Cardiac septum (tissue), 1 donor: Measurements from ENCODE around the gene IRF2BPL. TPM values are rescaled to one million over a fixed set of nuclear protein-coding genes. Genes with fewer than 3 reads are reported as not detected.

Experiments
- DNase-seq: peaks from one replicate; pipeline ENCODE4 v3.0.0-alpha.2; 2020; ENCODE audit warnings: low spot score
- intact Hi-C: fragments of 100-400 bp; cut with DNase I; formaldehyde crosslinking; loops from one replicate; pipeline ENCODE4 v1.14.0; 2022
- total RNA-seq: library from RNA; stranded (reverse); fragmentation: NEBNext Ultra II Directional; extraction: Animal tissue kit (Norgen Biotek cat#: 25700); gene quantifications from one replicate; pipeline ENCODE4 v1.2.1, GENCODE V29; 2021
- donor health status: DM: no; HTN: no; CAD: no.

The IRF2BPL gene
- total RNA-seq, 1 donor from 2014 or later, result 46.0 TPM

GRCh38 chr14:77000340-77001270 is 27.9 kb downstream of the IRF2BPL start:
- no peak for DNase-seq
- intact Hi-C loops, result loop anchor here (5.0 kb wide), 1 partner anchor 33 kb away; no protein-coding TSS in a partner anchor

GRCh38 chr14:76998910-76999309 is 29.6 kb downstream of the IRF2BPL start:
- DNase-seq, result no peak
- intact Hi-C loops, result no loop called here

- intact Hi-C loops, result no loop called here
- no peak for DNase-seq
Observed at GRCh38 chr14:76997257-76997970, 31.1 kb downstream of the IRF2BPL start.

GRCh38 chr14:76996563-76997146 is 31.9 kb downstream of the IRF2BPL start:
- intact Hi-C loops, result no loop called here
- no peak for DNase-seq

- no peak for DNase-seq
- intact Hi-C loops, result no loop called here
Observed at GRCh38 chr14:76995279-76996035, 33.1 kb downstream of the IRF2BPL start.

- no peak for DNase-seq
- intact Hi-C loops, result no loop called here
Observed at GRCh38 chr14:76993752-76994151, 34.8 kb downstream of the IRF2BPL start.

GRCh38 chr14:76990084-76990483 is 38.4 kb downstream of the IRF2BPL start:
- intact Hi-C loops, result no loop called here
- DNase-seq, result no peak

GRCh38 chr14:76987956-76988520 is 40.5 kb downstream of the IRF2BPL start:
- DNase-seq, result no peak
- intact Hi-C loops, result no loop called here

- DNase-seq, result no peak
- intact Hi-C loops, result no loop called here
Observed at GRCh38 chr14:76986231-76986565, 42.3 kb downstream of the IRF2BPL start.

- no peak for DNase-seq
- intact Hi-C loops, result no loop called here
Observed at GRCh38 chr14:76985540-76986230, 42.8 kb downstream of the IRF2BPL start.

- intact Hi-C loops, result no loop called here
- no peak for DNase-seq
Observed at GRCh38 chr14:76984787-76985375, 43.6 kb downstream of the IRF2BPL start.

GRCh38 chr14:76984297-76984696 is 44.2 kb downstream of the IRF2BPL start:
- intact Hi-C loops, result no loop called here
- DNase-seq, result no peak

- intact Hi-C loops, result no loop called here
- no peak for DNase-seq
Observed at GRCh38 chr14:76981670-76982069, 46.8 kb downstream of the IRF2BPL start.

- peak; percentile 83 for DNase-seq
- intact Hi-C loops, result no loop called here
Observed at GRCh38 chr14:76977793-76978720, 50.5 kb downstream of the IRF2BPL start.

GRCh38 chr14:76976240-76977005 is 52.1 kb downstream of the IRF2BPL start:
- DNase-seq, result no peak
- intact Hi-C loops, result no loop called here

- intact Hi-C loops, result no loop called here
- DNase-seq, result no peak
Observed at GRCh38 chr14:76975812-76976211, 52.7 kb downstream of the IRF2BPL start.

- no peak for DNase-seq
- intact Hi-C loops, result no loop called here
Observed at GRCh38 chr14:76975051-76975450, 53.5 kb downstream of the IRF2BPL start.
